GM13977 (cell line): Measurements from ENCODE around the gene CHDH.

Experiments
- DNase-seq: peaks from one replicate; pipeline ENCODE4 v3.0.0; 2012; ENCODE audit warnings: low spot score
- in situ Hi-C: fragments of 300-500 bp; cut with MboI; formaldehyde crosslinking; loops from one replicate; pipeline ENCODE4 v1.12.0; 2022; ENCODE audit warnings: low sequenced_read_pairs, low pct_unique_long_range_greater_than_20kb, mixed read lengths, inconsistent platforms; ENCODE audit not compliant: unreplicated experiment
- TF ChIP-seq, protein P1 (sequence below): IDR thresholded peaks from 2 replicates; pipeline ENCODE4 v1.5.1; 2012; ENCODE audit warnings: mild to moderate bottlenecking, control low read depth; ENCODE audit not compliant: insufficient read depth; ENCODE audit errors: extremely low read depth, missing control alignments

The CHDH gene

DNA sequence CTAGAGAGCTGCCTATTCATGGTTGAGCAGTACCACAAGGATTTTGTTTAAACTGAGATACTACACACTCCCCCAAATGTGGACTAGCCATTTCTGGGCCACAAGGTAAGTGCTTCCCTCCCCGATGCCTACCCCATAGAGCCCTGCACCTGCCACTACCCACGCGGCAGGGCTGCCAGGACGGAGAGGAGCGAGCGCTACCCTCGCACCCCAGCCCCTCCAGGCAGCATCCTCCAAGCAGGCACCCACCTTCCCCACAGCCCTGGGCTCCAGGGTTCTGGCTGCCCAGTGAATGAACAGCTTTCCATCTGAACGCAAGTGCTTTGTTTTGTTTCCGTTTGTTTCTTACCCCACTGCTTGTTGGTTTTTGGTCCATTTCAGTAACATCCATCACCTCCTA lies 59.2 kb downstream of the CHDH start:
- TF ChIP-seq, protein P1, sequence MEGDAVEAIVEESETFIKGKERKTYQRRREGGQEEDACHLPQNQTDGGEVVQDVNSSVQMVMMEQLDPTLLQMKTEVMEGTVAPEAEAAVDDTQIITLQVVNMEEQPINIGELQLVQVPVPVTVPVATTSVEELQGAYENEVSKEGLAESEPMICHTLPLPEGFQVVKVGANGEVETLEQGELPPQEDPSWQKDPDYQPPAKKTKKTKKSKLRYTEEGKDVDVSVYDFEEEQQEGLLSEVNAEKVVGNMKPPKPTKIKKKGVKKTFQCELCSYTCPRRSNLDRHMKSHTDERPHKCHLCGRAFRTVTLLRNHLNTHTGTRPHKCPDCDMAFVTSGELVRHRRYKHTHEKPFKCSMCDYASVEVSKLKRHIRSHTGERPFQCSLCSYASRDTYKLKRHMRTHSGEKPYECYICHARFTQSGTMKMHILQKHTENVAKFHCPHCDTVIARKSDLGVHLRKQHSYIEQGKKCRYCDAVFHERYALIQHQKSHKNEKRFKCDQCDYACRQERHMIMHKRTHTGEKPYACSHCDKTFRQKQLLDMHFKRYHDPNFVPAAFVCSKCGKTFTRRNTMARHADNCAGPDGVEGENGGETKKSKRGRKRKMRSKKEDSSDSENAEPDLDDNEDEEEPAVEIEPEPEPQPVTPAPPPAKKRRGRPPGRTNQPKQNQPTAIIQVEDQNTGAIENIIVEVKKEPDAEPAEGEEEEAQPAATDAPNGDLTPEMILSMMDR = no peak
- DNase-seq = no peak
- in situ Hi-C loops = no loop called here

DNA sequence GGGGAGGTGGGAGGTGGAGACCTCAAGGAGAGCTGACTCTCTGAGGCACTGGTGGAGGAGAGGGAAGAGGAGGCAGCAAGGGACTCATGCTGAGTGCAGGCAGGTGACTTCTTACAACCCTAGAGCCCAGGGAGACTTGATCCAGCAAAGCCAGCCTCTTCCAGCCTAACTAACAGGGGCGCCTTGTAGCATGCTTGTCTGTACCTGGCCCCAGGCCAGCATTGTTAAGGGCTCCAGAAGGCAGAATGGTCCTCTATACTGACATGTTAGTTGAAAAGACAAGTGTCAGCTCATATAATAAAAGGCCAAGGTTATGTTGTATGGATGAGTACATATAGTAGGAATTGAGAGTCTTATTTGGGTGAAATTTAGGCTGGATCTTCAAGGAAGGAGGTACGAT lies 65.4 kb downstream of the CHDH start:
- in situ Hi-C loops = no loop called here
- DNase-seq = no peak
- TF ChIP-seq, protein P1 = no peak

DNA sequence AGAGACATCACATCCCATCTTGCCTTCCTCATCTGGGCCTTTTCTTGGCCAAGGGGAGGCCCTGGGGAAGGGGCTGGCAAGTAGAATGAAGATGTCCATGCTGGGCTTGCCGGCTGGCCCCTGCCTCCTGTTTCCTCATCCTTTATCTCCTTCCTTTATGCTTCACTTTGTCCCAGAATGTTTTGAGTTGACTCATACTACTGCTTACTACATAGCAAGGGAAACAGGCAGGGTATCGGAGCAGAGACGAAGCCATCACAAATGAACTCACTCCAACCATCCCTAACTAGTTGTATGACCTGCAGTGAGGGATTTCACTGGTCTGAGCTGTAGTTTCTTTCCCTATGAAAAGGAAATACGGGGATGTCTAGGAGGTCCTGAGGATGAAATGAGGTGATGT lies 66.0 kb downstream of the CHDH start:
- DNase-seq = no peak
- TF ChIP-seq, protein P1 = no peak
- in situ Hi-C loops = no loop called here

DNA sequence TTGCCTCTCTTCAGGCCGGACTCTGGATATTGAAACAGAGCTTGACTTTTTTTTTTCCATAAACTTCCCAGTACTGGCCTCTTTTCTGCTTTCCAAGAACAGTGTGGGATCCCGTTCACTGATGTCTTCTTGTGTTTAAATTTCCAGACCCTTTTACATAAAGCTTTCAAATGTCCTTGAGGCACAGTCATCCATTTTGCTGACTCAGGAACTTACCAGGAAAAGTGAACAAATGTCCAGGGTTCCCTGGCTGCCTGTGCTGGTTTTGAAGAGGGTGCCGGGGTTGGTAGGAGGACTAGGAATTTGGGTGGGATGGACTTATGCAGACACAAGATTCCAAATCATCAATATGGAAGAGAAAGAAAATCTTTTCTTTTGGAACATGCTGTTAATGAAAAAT lies 68.1 kb downstream of the CHDH start:
- in situ Hi-C loops = no loop called here
- TF ChIP-seq, protein P1 = no peak
- no peak for DNase-seq

DNA sequence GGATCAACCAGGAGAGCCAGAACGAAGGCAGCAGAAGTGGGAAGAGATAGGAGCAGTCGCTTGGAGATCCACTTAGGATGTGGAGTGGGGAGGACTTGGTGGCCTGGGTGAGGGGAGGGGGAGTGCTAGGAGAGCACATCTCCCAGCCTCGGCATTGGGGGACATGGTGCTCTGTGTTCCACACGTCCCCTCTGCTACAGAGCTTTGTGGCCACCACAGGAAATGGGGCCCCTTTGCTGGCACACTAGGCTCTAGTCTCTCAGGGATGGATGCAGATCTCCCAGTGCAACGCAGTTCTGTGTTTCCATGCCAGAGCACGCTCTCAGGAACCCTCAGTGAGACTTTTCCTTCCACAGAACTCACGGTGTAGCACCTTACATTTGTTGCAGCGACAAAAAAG lies 68.8 kb downstream of the CHDH start:
- TF ChIP-seq, protein P1 = no peak
- in situ Hi-C loops = no loop called here
- DNase-seq = no peak

DNA sequence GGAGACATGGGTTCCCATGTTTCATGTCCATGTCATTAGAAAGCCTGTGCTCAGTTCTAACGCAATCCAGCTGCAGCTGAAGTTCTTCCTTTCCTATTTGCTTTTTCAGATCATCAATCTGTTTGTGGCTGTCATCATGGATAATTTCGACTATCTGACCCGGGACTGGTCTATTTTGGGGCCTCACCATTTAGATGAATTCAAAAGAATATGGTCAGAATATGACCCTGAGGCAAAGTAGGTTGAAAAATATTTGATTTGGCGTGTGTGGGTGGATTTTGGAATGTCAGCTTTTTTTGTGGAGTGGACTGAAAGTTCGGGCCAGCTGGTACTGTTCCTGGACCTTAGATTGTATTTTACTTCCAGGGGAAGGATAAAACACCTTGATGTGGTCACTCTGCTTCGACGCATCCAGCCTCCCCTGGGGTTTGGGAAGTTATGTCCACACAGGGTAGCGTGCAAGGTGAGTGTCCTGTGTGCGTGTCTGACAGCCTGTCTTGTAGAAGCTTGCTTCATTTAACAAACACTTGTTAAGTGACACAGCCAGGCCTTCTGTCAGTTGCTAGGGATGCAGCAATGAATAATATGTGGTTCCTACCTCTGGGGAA lies 69.6 kb downstream of the CHDH start:
- TF ChIP-seq, protein P1 = no peak
- in situ Hi-C loops = no loop called here

More for the DNA sequence above, 69.6 kb downstream of the CHDH start:
- DNase-seq = no peak
